Heart left ventricle (tissue), 16 donors: ENCODE results near the gene IL31. TPM values are rescaled to one million over a fixed set of nuclear protein-coding genes. Genes with fewer than 3 reads are reported as not detected.
A peak's percentile ranks its signal among the peaks of the same experiment; 100 is the strongest.

ENCODE experiments used
- ATAC-seq, 4 donors: fragments of 200-7000 bp; cut with Tn5 transposase; one replicate each; pipeline ENCODE4 v1.9.1; 2020 to 2022; ENCODE audit warnings: moderate library complexity in 4 of 4, mild to moderate bottlenecking in 3 of 4, moderate number of reproducible peaks in 1 of 4
- DNase-seq, 5 donors: peaks; one replicate each; pipeline ENCODE4 v3.0.0-alpha.2; 2020
- H3K27ac ChIP-seq, 12 donors: fragments of 200-600 bp; sonication (generic) in 4 of 12; one replicate each; pipeline versions ENCODE4 v1.5.0 to v1.8.0; 2016 to 2022; ENCODE audit warnings: mild to moderate bottlenecking in 2 of 12
- H3K27me3 ChIP-seq, 9 donors: fragments of 200-600 bp; sonication (generic) in 2 of 9; one replicate each; pipeline versions ENCODE4 v1.5.1 to v1.8.0; 2016 to 2022; ENCODE audit warnings: mild to moderate bottlenecking in 3 of 9
- H3K36me3 ChIP-seq, 9 donors: fragments of 200-600 bp; sonication (generic) in 2 of 9; one replicate each; pipeline versions ENCODE4 v1.5.0 to v1.8.0; 2018 to 2022; ENCODE audit warnings: mild to moderate bottlenecking in 2 of 9
- H3K4me1 ChIP-seq, 12 donors: fragments of 200-600 bp; sonication (generic) in 4 of 12; one replicate each; pipeline versions ENCODE4 v1.5.0 to v1.8.0; 2016 to 2022; ENCODE audit warnings: mild to moderate bottlenecking in 3 of 12
- H3K4me3 ChIP-seq, 12 donors: fragments of 200-600 bp; sonication (generic) in 4 of 12; one replicate each; pipeline versions ENCODE4 v1.5.0 to v1.8.0; 2017 to 2022; ENCODE audit warnings: mild to moderate bottlenecking in 9 of 12, moderate library complexity in 4 of 12
- H3K9me3 ChIP-seq, 12 donors: fragments of 200-600 bp; sonication (generic) in 4 of 12; one replicate each; pipeline versions ENCODE4 v1.5.0 to v1.8.0; 2016 to 2022; ENCODE audit warnings: mild to moderate bottlenecking in 1 of 12
- CTCF ChIP-seq, 12 donors: fragments of 200-600 bp; sonication (generic) in 4 of 12; IDR thresholded peaks; one replicate each; pipeline versions ENCODE4 v1.5.0 to v1.8.0; 2018 to 2022; ENCODE audit warnings: antibody characterized with exemption in 12 of 12, mild to moderate bottlenecking in 5 of 12
- POLR2A ChIP-seq, 2 donors: fragments of 450-650 bp; IDR thresholded peaks; one replicate each; pipeline ENCODE4 v1.6.1; 2017; ENCODE audit warnings: antibody characterized with exemption in 2 of 2, mild to moderate bottlenecking in 2 of 2, moderate library complexity in 2 of 2
- WGBS, 4 donors: extraction: QIAGEN DNeasy Blood & Tissue Kit in 2 of 4; methylation state at CpG; one replicate each; pipeline versions ENCODE4 v1.1.5 to v1.1.7; 2013 to 2018; 5-methylcytosine and 5-hydroxymethylcytosine counted together
- intact Hi-C, 10 donors: fragments of 100-400 bp; cut with DNase I; formaldehyde crosslinking; loops; one replicate each; pipeline versions ENCODE4 v1.11.1 to v1.14.2; 2022
- polyA plus RNA-seq, 2 donors: library from polyadenylated mRNA; stranded (reverse); fragments of 200-250 nt; gene quantifications; one replicate each; pipeline ENCODE4 v1.2.3, GENCODE V29; 2013
- total RNA-seq, 9 donors: library from RNA; depleted of rRNA in 2 of 9; stranded (reverse); fragments of >200 nt in 2 of 9; fragmentation: NEBNext Ultra II Directional in 3 of 9; extraction: Animal tissue kit (Norgen Biotek cat#: 25700) in 3 of 9; gene quantifications; one replicate each; pipeline versions ENCODE4 v1.1.0 to v1.2.4, GENCODE V29; 2016 to 2023
- donor health status: ischemic (EF 13 %, LVEDD 7.1; RV severe dilation, severe dysfunction).
- donor health status: healthy with polysubstance abuse.
- donor health status: DM: no; HTN: yes; CAD: no.
- donor health status: DM: no; HTN: no; CAD: no.
- donor health status: ischemic (EF 25% LVEDD 6.9; RV normal size, moderate dysfunction).
- donor health status: ischemic (EF 25% LVEDD 5.7; RV mildly dilated, moderate dysfunction).
- donor health status: healthy.
- donor health status: DM: yes; HTN: yes; CAD: no.
- donor health status: ischemic (EF 35%, LVEDD 5.7; RV mildly dilated, moderate dysfunction).
- donor health status: nonischemic (EF 11% LVEDD 7.7; RV severe dilation, severe dysfunction).
- donor health status: DM: yes; HTN: yes; CAD: no.
- donor health status: PGD.
- donor health status: ischemic (EF 29% LVEDD 5.4; RV normal size, mild dysfunction).
- donor health status: nonischemic (EF 23%, LVEDD 6.1; RV moderate dilation, normal function).

The IL31 gene
- total and polyA plus RNA-seq, 11 donors = not detected

GRCh38 chr12:122135437-122136031 is 38.5 kb downstream of the IL31 start:
- H3K36me3 ChIP-seq = peaks cover 0 to 98% (median 76%) of the 10 kb centered on the region in 9 donors
- H3K4me1 ChIP-seq = no peaks in the 10 kb centered on the region
- DNase-seq (no peak), ATAC-seq (no peak)
- intact Hi-C loops = loop anchor here in 1 of 10 donors (10.0 kb wide), 1 partner anchor 59 kb away; no protein-coding TSS in a partner anchor
- 96 to 98% (median 97%) methylated on average over 7 to 18 of the region's 18 CpGs for WGBS, 4 donors
- no peaks in the 10 kb centered on the region for H3K9me3 ChIP-seq
- no peak for TF ChIP-seq POLR2A (IDR thresholded peaks at IDR 0.05)
- no peak for TF ChIP-seq CTCF (IDR thresholded peaks at IDR 0.05)
- no peaks in the 10 kb centered on the region for H3K27me3 ChIP-seq
- H3K4me3 ChIP-seq = no peak overlapping the region
- H3K27ac ChIP-seq = no peak overlapping the region

- TF ChIP-seq CTCF (IDR thresholded peaks at IDR 0.05) (peak in 1 of 12 donors; percentile 5), POLR2A (IDR thresholded peaks at IDR 0.05) (no peak)
- H3K4me3 ChIP-seq = no peak overlapping the region
- WGBS, 4 donors = 71 to 83% (median 73%) methylated on average over 28 of the region's 28 CpGs
- DNase-seq (peak in 1 of 5 donors; percentile 60), ATAC-seq (peak in 1 of 4 donors; percentile 7)
- peaks cover 0 to 98% (median 79%) of the 10 kb centered on the region in 9 donors for H3K36me3 ChIP-seq
- no peak overlapping the region for H3K27ac ChIP-seq
- H3K9me3 ChIP-seq = no peaks in the 10 kb centered on the region
- no peaks in the 10 kb centered on the region for H3K27me3 ChIP-seq
- no peaks in the 10 kb centered on the region for H3K4me1 ChIP-seq
- intact Hi-C loops = loop anchor here in 3 of 10 donors (5.0 to 10.0 kb wide), 2 partner anchors 59 to 61 kb away; no protein-coding TSS in a partner anchor
Measured at GRCh38 chr12:122133192-122133950, 40.6 kb downstream of the IL31 start.

- Histone ChIP-seq H3K27ac (no peak overlapping the region), H3K36me3 (peaks cover 0 to 83% (median 76%) of the 10 kb centered on the region in 9 donors), H3K27me3 (no peaks in the 10 kb centered on the region), H3K9me3 (no peaks in the 10 kb centered on the region), H3K4me1 (peaks cover 0 to 24% (median 5%) of the 10 kb centered on the region in 12 donors), H3K4me3 (no peak overlapping the region)
- ATAC-seq (no peak), DNase-seq (peak in 1 of 5 donors; percentile 33)
- intact Hi-C loops = loop anchor here in 3 of 10 donors (5.0 to 10.0 kb wide), 2 partner anchors 62 to 65 kb away; no protein-coding TSS in a partner anchor
- 86 to 91% (median 88%) methylated on average over 14 to 17 of the region's 17 CpGs for WGBS, 4 donors
- TF ChIP-seq POLR2A (IDR thresholded peaks at IDR 0.05) (no peak), CTCF (IDR thresholded peaks at IDR 0.05) (no peak)
Measured at GRCh38 chr12:122130150-122130549, 43.9 kb downstream of the IL31 start.

GRCh38 chr12:122129131-122129530 is 44.9 kb downstream of the IL31 start:
- no peak overlapping the region for H3K27ac ChIP-seq
- no peaks in the 10 kb centered on the region for H3K9me3 ChIP-seq
- H3K4me1 ChIP-seq = peaks cover 0 to 32% (median 8%) of the 10 kb centered on the region in 12 donors
- H3K27me3 ChIP-seq = no peaks in the 10 kb centered on the region
- H3K36me3 ChIP-seq = peaks cover 0 to 73% (median 67%) of the 10 kb centered on the region in 9 donors
- H3K4me3 ChIP-seq = no peak overlapping the region
- no peak for TF ChIP-seq CTCF (IDR thresholded peaks at IDR 0.05)
- TF ChIP-seq POLR2A (IDR thresholded peaks at IDR 0.05) = no peak
- WGBS, 4 donors = 92 to 96% (median 94%) methylated on average over 10 to 13 of the region's 13 CpGs
- intact Hi-C loops = loop anchor here in 5 of 10 donors (5.0 to 10.0 kb wide), 2 partner anchors 212 to 214 kb away; partner anchors contain the start of gene CFAP251 (in 5 of the 5)
- ATAC-seq = no peak
- DNase-seq = peak in 1 of 5 donors; percentile 54
